NCI-H146 treated with DMSO at 0.1 percent for 48 hours (cell line): ENCODE results near the gene SERPINB2.

Experiments used
- DNase-seq: peaks from one replicate; lab custom pipeline; 2025; ENCODE audit not compliant: unreplicated experiment; lab: John Stamatoyannopoulos, UW

Gene SERPINB2

GRCh38 chr18:63887424-63887823 lies at the start of gene SERPINB2:
TSS of gene SERPINB2 (plus strand) at chr18:63887705. CDS start at chr18:63891445, 3,740 bp downstream.
- no peak for DNase-seq

GRCh38 chr18:63843008-63843407 lies 44.5 kb upstream of the SERPINB2 start:
- no peak for DNase-seq

GRCh38 chr18:63844254-63844653 lies 43.3 kb upstream of the SERPINB2 start:
- no peak for DNase-seq

GRCh38 chr18:63848159-63848558 lies 39.3 kb upstream of the SERPINB2 start:
- DNase-seq: peak; percentile 39

- DNase-seq: peak; percentile 10
Observed at GRCh38 chr18:63850020-63850419, 37.5 kb upstream of the SERPINB2 start.

GRCh38 chr18:63850636-63851035 lies 36.9 kb upstream of the SERPINB2 start:
- DNase-seq: no peak

- DNase-seq: no peak
Observed at GRCh38 chr18:63858456-63858855, 29.0 kb upstream of the SERPINB2 start.

GRCh38 chr18:63859781-63860475 lies 27.6 kb upstream of the SERPINB2 start:
- DNase-seq: no peak

- no peak for DNase-seq
Observed at GRCh38 chr18:63860531-63860930, 27.0 kb upstream of the SERPINB2 start.

- no peak for DNase-seq
Observed at GRCh38 chr18:63867368-63868125, 20.0 kb upstream of the SERPINB2 start.

- no peak for DNase-seq
Observed at GRCh38 chr18:63868546-63868945, 19.0 kb upstream of the SERPINB2 start.

- DNase-seq: no peak
Observed at GRCh38 chr18:63869374-63869773, 18.1 kb upstream of the SERPINB2 start.

GRCh38 chr18:63869851-63870250 lies 17.7 kb upstream of the SERPINB2 start:
- DNase-seq: no peak

- DNase-seq: no peak
Observed at GRCh38 chr18:63871836-63872235, 15.7 kb upstream of the SERPINB2 start.

- DNase-seq: no peak
Observed at GRCh38 chr18:63872586-63872985, 14.9 kb upstream of the SERPINB2 start.

GRCh38 chr18:63878343-63878742 lies 9.2 kb upstream of the SERPINB2 start:
- no peak for DNase-seq

- no peak for DNase-seq
Observed at GRCh38 chr18:63878925-63879324, 8.6 kb upstream of the SERPINB2 start.

- no peak for DNase-seq
Observed at GRCh38 chr18:63879709-63880108, 7.8 kb upstream of the SERPINB2 start.

GRCh38 chr18:63881851-63882250 lies 5.7 kb upstream of the SERPINB2 start:
- no peak for DNase-seq

GRCh38 chr18:63882333-63883141 lies 5.0 kb upstream of the SERPINB2 start:
- no peak for DNase-seq

GRCh38 chr18:63883617-63884016 lies 3.9 kb upstream of the SERPINB2 start:
- DNase-seq: no peak
